Activated naive CD8-positive, alpha-beta T cell treated with anti-CD3 and anti-CD28 coated beads, Interleukin-2, amount 10 ng/mL, durations not matched to agents 7 days and 5 days (primary cell): Measurements from ENCODE around the gene ZNF718. TPM values are rescaled to one million over a fixed set of nuclear protein-coding genes. Genes with fewer than 3 reads are reported as not detected.

Source experiments
- total RNA-seq, 2 experiments: library from RNA; stranded (reverse); gene quantifications; one replicate each; pipeline ENCODE4 v1.2.3, GENCODE V29; 2021

ZNF718 gene
- total RNA-seq, 2 experiments from 2014 or later = 20.8 to 21.6 TPM

Other genes starting within 250 kb of the ZNF718 start
- 10 to 100 TPM; 16.0 to 19.2 TPM for gene ZNF595, start 71.2 kb upstream of the ZNF718 start, total RNA-seq
- not detected for gene ZNF732, start 181.0 kb downstream of the ZNF718 start, total RNA-seq
- 10 to 100 TPM; 42.1 to 43.4 TPM for gene ZNF141, start 213.3 kb downstream of the ZNF718 start, total RNA-seq